A673 (cell line): Measurements from ENCODE around the gene HYDIN. TPM values are rescaled to one million over a fixed set of nuclear protein-coding genes. Genes with fewer than 3 reads are reported as not detected.

Source experiments
- BruUV-seq: library from RNA; stranded (reverse); fragments of 400-500 nt; replicated peaks from 2 replicates; lab custom pipeline; 2021; lab: Mats Ljungman, UMichigan
- CTCF ChIA-PET: fragments of 300-600 bp; sonication (Branson Sonifier 250); formaldehyde crosslinking; loops from one replicate; lab custom pipeline; 2022; ENCODE audit warnings: antibody characterized with exemption; lab: Charles Lee
- POLR2A ChIA-PET: fragments of 300-600 bp; sonication (Branson Sonifier 250); formaldehyde crosslinking; loops from one replicate; lab custom pipeline; 2022; ENCODE audit warnings: antibody characterized with exemption; ENCODE audit not compliant: low non-redundant PET; lab: Charles Lee
- DNase-seq: peaks from one replicate; pipeline ENCODE4 v3.0.0-alpha.2; 2015; ENCODE audit warnings: low spot score
- H3K27ac ChIP-seq: fragments of 200-600 bp; sonication (generic); 2 replicates; pipeline ENCODE4 v1.5.1; 2016; ENCODE audit warnings: mixed run types, low read depth, mild to moderate bottlenecking, mixed read lengths, antibody characterized with exemption, low read length; ENCODE audit not compliant: poor library complexity, severe bottlenecking
- H3K27me3 ChIP-seq: fragments of 200-600 bp; sonication (generic); replicated peaks from 2 replicates; pipeline ENCODE4 v1.6.1; 2017; ENCODE audit warnings: mixed run types, low read depth, mild to moderate bottlenecking, mixed read lengths, antibody characterized with exemption, low read length; ENCODE audit not compliant: insufficient read depth, poor library complexity
- H3K36me3 ChIP-seq: fragments of 200-600 bp; sonication (generic); 2 replicates; pipeline ENCODE4 v1.6.1; 2016; ENCODE audit warnings: mixed run types, mild to moderate bottlenecking, mixed read lengths, antibody characterized with exemption, low read length; ENCODE audit not compliant: insufficient read depth, poor library complexity, severe bottlenecking
- H3K4me1 ChIP-seq: fragments of 200-600 bp; sonication (generic); 2 replicates; pipeline ENCODE4 v1.6.1; 2017; ENCODE audit warnings: mixed run types, mild to moderate bottlenecking, mixed read lengths, antibody characterized with exemption, low read length; ENCODE audit not compliant: insufficient read depth, poor library complexity, severe bottlenecking
- H3K4me3 ChIP-seq: fragments of 200-600 bp; sonication (generic); 2 replicates; pipeline ENCODE4 v1.5.1; 2016; ENCODE audit warnings: low read depth, mixed run types, mild to moderate bottlenecking, mixed read lengths, low read length; ENCODE audit not compliant: poor library complexity, severe bottlenecking
- H3K9me3 ChIP-seq: fragments of 200-600 bp; sonication (generic); 2 replicates; pipeline ENCODE4 v1.6.1; 2016; ENCODE audit warnings: mixed run types, low read depth, mild to moderate bottlenecking, mixed read lengths, antibody characterized with exemption, low read length; ENCODE audit not compliant: poor library complexity, severe bottlenecking
- CTCF ChIP-seq: fragments of 300-800, 200-600 bp; sonication (generic); conservative IDR thresholded peaks from 2 replicates; pipeline ENCODE4 v1.5.1; 2017; ENCODE audit warnings: low read depth, mild to moderate bottlenecking, antibody characterized with exemption, low read length, moderate library complexity, mixed read lengths
- EZH2 ChIP-seq: fragments of 200-600 bp; sonication (generic); IDR thresholded peaks from 2 replicates; pipeline ENCODE4 v1.6.1; 2017; ENCODE audit warnings: borderline replicate concordance, low read depth, mild to moderate bottlenecking, mixed read lengths, antibody characterized with exemption, low read length; ENCODE audit not compliant: poor library complexity, severe bottlenecking
- intact Hi-C: fragments of 100-400 bp; cut with micrococcal nuclease; formaldehyde crosslinking; loops from one replicate; pipeline ENCODE4 v1.10.0; 2022; ENCODE audit not compliant: unreplicated experiment
- total RNA-seq: library from RNA; stranded (reverse); gene quantifications from 2 replicates; pipeline ENCODE4 v1.2.3, GENCODE V29; 2021

The HYDIN gene
- total RNA-seq, 1 experiment from 2014 or later = not detected

- no peak for DNase-seq
- POLR2A ChIA-PET = no interaction called here
These were observed 451.2 kb downstream of the HYDIN start for GRCh38 chr16:70779361-70779760.

GRCh38 chr16:70778901-70779309, 451.6 kb downstream of the HYDIN start:
- no peaks in the 10 kb centered on the region for H3K9me3 ChIP-seq
- no peak overlapping the region for H3K4me3 ChIP-seq
- DNase-seq = peak; percentile 89
- no peaks in the 10 kb centered on the region for H3K27me3 ChIP-seq
- TF ChIP-seq EZH2 (no peak), CTCF (no peak)
- no TSS peak for BruUV-seq
- H3K4me1 ChIP-seq = peaks cover 5% of the 10 kb centered on the region
- ChIA-PET CTCF (no interaction called here), POLR2A (no interaction called here)
- H3K27ac ChIP-seq = no peak overlapping the region
- intact Hi-C loops = no loop called here
- peaks cover 13% of the 10 kb centered on the region for H3K36me3 ChIP-seq

More at GRCh38 chr16:70779361-70779760, 451.2 kb downstream of the HYDIN start:
- H3K36me3 ChIP-seq = peaks cover 13% of the 10 kb centered on the region
- BruUV-seq = no TSS peak
- intact Hi-C loops = no loop called here
- H3K9me3 ChIP-seq = no peaks in the 10 kb centered on the region
- CTCF ChIA-PET = interaction anchor here (0.6 kb wide), 1 partner anchor 684 kb away, joined by 5 read pairs; no protein-coding TSS in a partner anchor
- H3K4me3 ChIP-seq = no peak overlapping the region
- no peak for TF ChIP-seq CTCF
- no peak for TF ChIP-seq EZH2
- no peak overlapping the region for H3K27ac ChIP-seq
- H3K27me3 ChIP-seq = no peaks in the 10 kb centered on the region
- peaks cover 5% of the 10 kb centered on the region for H3K4me1 ChIP-seq

DNA sequence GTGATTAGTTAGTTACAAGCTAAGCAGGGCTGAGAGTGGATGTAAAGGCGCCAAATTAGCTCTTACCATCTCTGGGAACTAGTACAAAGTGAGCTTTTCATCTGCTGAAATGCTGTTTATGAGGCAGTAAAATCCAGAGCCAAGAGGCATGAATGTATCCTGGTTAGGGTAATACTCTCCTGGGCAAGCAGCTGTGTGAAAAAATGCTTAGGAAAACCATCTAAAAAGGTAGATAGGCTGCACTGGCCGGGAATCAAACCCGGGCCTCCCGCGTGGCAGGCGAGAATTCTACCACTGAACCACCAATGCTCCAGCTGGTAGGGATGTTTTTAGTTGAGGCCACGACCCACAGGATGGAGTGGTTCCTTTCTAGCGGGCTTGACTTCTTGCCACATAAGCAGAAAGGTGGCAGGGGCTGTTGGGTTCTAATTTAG, 452.5 kb downstream of the HYDIN start:
- CTCF ChIA-PET = no interaction called here
- H3K4me3 ChIP-seq = no peak overlapping the region
- intact Hi-C loops = no loop called here
- no TSS peak for BruUV-seq
- H3K9me3 ChIP-seq = no peaks in the 10 kb centered on the region
- H3K4me1 ChIP-seq = peaks cover 5% of the 10 kb centered on the region
- H3K27me3 ChIP-seq = no peaks in the 10 kb centered on the region
- H3K36me3 ChIP-seq = peaks cover 13% of the 10 kb centered on the region
- TF ChIP-seq CTCF (no peak), EZH2 (no peak)
- peak; percentile 47 for DNase-seq
- no peak overlapping the region for H3K27ac ChIP-seq
- POLR2A ChIA-PET = no interaction called here
